ENCODE measurements around the gene ZCCHC3. TPM values are rescaled to one million over a fixed set of nuclear protein-coding genes. Genes with fewer than 3 reads are reported as not detected.

Gene ZCCHC3
- total and polyA plus RNA-seq, 7 donors = 6.0 to 22.1 (median 11.7) TPM

- Histone ChIP-seq H3K4me1 (peaks cover 0 to 28% (median 19%) of the 10 kb centered on the region in 4 donors), H3K36me3 (peaks cover 0 to 27% (median 0%) of the 10 kb centered on the region in 4 donors), H3K27ac (peak overlapping the region; percentile 94 to 98 (median 96)), H3K4me3 (peak overlapping the region; percentile 72 to 82 (median 79)), H3K9me3 (no peaks in the 10 kb centered on the region), H3K27me3 (no peaks in the 10 kb centered on the region)
- no peak for TF ChIP-seq POLR2AphosphoS5 (IDR thresholded peaks at IDR 0.05)
- TF ChIP-seq EP300 (IDR thresholded peaks at IDR 0.05) = no peak
- TF ChIP-seq, protein P1, sequence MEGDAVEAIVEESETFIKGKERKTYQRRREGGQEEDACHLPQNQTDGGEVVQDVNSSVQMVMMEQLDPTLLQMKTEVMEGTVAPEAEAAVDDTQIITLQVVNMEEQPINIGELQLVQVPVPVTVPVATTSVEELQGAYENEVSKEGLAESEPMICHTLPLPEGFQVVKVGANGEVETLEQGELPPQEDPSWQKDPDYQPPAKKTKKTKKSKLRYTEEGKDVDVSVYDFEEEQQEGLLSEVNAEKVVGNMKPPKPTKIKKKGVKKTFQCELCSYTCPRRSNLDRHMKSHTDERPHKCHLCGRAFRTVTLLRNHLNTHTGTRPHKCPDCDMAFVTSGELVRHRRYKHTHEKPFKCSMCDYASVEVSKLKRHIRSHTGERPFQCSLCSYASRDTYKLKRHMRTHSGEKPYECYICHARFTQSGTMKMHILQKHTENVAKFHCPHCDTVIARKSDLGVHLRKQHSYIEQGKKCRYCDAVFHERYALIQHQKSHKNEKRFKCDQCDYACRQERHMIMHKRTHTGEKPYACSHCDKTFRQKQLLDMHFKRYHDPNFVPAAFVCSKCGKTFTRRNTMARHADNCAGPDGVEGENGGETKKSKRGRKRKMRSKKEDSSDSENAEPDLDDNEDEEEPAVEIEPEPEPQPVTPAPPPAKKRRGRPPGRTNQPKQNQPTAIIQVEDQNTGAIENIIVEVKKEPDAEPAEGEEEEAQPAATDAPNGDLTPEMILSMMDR (IDR thresholded peaks at IDR 0.05) = no peak
- no peak for TF ChIP-seq POLR2A (IDR thresholded peaks at IDR 0.05)
- intact Hi-C loops (cut with DNase I) = loop anchor here (2.0 to 5.0 kb wide), 4 partner anchors 22 to 195 kb away; partner anchors contain the start of genes CSNK2A1, SOX12 and TBC1D20
- WGBS, 2 donors = 0 to 1% methylated on average over 19 of the region's 19 CpGs
- DNase-seq = no peak
Observed at GRCh38 chr20:347317-347639, 49.9 kb downstream of the ZCCHC3 start.

DNA sequence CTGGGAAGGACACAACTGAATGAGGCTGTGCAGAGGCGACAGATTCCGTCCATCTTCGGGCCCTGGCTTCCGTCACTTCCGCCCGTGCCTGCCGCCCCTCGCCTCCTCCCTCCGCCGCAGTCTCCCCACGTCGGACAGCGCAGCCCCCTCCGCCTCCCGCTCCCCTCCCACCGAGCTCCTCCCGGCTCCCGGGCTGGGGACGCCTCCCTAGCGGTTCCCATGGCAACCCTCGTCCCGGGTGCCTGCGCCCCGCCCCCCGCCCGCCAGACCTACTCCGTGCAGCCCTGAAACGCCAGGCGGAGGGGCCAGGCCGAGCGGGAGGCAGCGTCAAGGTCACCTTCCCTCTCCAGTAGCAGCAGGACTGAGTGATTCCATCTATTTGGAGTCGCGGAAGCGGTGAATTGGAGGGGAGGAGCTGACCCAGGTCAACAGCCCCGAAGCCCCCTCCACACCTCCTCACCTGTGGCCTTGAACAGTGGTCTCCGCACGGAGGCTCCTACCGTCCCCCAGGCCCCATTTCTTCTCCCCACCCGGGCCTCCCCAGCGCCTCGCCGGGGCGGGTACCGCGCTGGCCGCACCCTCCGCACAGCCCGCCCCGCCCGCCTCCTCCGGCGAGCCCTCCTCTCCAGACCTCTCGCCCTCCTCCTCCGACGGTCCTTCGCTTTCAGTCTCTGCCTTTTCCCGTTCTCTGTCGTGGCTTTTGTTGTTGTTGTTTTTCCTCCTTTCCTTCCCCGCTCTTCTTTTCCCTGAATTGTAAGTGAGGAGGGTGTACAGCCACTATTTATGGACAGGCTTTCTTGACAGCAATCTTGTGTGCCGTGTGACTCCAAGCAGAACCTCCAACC is 50.5 kb downstream of the ZCCHC3 start:
- intact Hi-C loops (cut with DNase I) = loop anchor here (2.0 to 5.0 kb wide), 4 partner anchors 23 to 194 kb away; partner anchors contain the start of genes CSNK2A1, SOX12 and TBC1D20
- 1% methylated on average over 61 of the region's 61 CpGs for WGBS, 2 donors
- Histone ChIP-seq H3K4me1 (peaks cover 0 to 28% (median 19%) of the 10 kb centered on the region in 4 donors), H3K4me3 (peak overlapping the region; percentile 72 to 82 (median 79)), H3K9me3 (no peaks in the 10 kb centered on the region), H3K27ac (peak overlapping the region; percentile 94 to 98 (median 96)), H3K36me3 (peaks cover 0 to 28% (median 0%) of the 10 kb centered on the region in 4 donors), H3K27me3 (no peaks in the 10 kb centered on the region)
- peak; percentile 98 for DNase-seq
- TF ChIP-seq POLR2AphosphoS5 (IDR thresholded peaks at IDR 0.05) = peak; percentile 81 to 92 (median 84)
- peak in 1 of 4 donors; percentile 46 for TF ChIP-seq EP300 (IDR thresholded peaks at IDR 0.05)
- TF ChIP-seq, protein P1 (IDR thresholded peaks at IDR 0.05) = no peak
- peak; percentile 48 for TF ChIP-seq POLR2A (IDR thresholded peaks at IDR 0.05)

DNA sequence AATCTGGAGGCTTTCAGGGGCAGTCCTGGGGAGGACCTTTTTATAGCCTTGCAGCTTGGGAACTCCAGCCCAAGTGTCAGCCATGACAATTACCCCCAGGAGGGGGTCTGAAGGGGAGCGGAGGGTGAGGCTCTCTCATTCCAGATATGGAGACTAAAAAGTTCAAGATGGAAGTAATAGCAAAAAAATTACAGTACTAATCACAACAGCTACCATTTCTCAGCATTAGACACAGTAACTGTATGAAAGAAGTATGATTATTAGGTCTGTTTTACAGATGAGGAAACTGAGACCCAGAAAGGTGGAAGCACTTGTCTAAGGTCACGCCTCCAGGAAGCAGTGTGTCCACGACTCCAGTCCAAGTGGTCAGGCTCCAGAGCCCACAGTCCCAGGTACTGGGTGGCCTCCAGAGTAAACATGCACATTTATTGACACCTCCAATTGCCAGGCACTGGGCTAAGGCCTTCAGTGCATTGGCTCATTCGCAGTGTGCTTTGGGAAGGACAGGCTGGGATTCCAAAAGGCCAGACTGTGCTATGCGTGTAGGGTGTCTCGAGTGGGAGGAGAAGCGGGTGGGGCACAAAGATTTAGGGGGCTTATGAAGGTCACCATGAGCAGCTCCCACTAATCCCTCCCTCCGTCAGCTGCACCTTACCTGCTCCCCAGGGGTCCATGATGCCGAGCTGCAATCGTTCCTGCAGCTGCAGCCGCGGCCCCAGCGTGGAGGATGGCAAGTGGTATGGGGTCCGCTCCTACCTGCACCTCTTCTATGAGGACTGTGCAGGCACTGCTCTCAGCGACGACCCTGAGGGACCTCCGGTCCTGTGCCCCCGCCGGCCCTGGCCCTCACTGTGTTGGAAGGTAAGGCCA is 51.8 kb downstream of the ZCCHC3 start:
- Histone ChIP-seq H3K36me3 (peaks cover 0 to 36% (median 0%) of the 10 kb centered on the region in 4 donors), H3K9me3 (no peaks in the 10 kb centered on the region), H3K27me3 (no peaks in the 10 kb centered on the region), H3K4me3 (peak overlapping the region in 1 of 4 donors; percentile 82), H3K27ac (peak overlapping the region; percentile 94 to 98 (median 96)), H3K4me1 (peaks cover 0 to 30% (median 19%) of the 10 kb centered on the region in 4 donors)
- TF ChIP-seq POLR2AphosphoS5 (IDR thresholded peaks at IDR 0.05) (no peak), EP300 (IDR thresholded peaks at IDR 0.05) (no peak), POLR2A (IDR thresholded peaks at IDR 0.05) (no peak)
- TF ChIP-seq, protein P1 (IDR thresholded peaks at IDR 0.05) = no peak
- WGBS, 2 donors = 90 to 95% methylated on average over 19 of the region's 19 CpGs
- no peak for DNase-seq
- intact Hi-C loops (cut with DNase I) = loop anchor here (5.0 kb wide), 1 partner anchor 193 kb away; the partner anchor contains the start of gene CSNK2A1

Other genes with a start within 250 kb of the ZCCHC3 start
- gene DEFB125, start 209.9 kb upstream of the ZCCHC3 start, total RNA-seq = not detected
- gene DEFB125, start 209.9 kb upstream of the ZCCHC3 start, polyA plus RNA-seq = not detected
- gene DEFB126, start 155.0 kb upstream of the ZCCHC3 start, total RNA-seq = not detected
- gene DEFB126, start 155.0 kb upstream of the ZCCHC3 start, polyA plus RNA-seq = not detected
- gene DEFB127, start 140.1 kb upstream of the ZCCHC3 start, total RNA-seq = not detected
- gene DEFB127, start 140.1 kb upstream of the ZCCHC3 start, polyA plus RNA-seq = not detected
- not detected for gene DEFB128, start 107.9 kb upstream of the ZCCHC3 start, total RNA-seq
- not detected for gene DEFB128, start 107.9 kb upstream of the ZCCHC3 start, polyA plus RNA-seq
- not detected for gene DEFB129, start 70.3 kb upstream of the ZCCHC3 start, total RNA-seq
- gene DEFB129, start 70.3 kb upstream of the ZCCHC3 start, polyA plus RNA-seq = not detected
- gene DEFB132, start 39.8 kb upstream of the ZCCHC3 start, total RNA-seq = not detected
- gene DEFB132, start 39.8 kb upstream of the ZCCHC3 start, polyA plus RNA-seq = under 1 TPM in 1 of 3 donors, not detected in 2; 0.06 TPM
- gene C20orf96, start 6.8 kb upstream of the ZCCHC3 start, total RNA-seq = 1 to 10 TPM; 2.1 to 6.9 (median 3.1) TPM
- gene C20orf96, start 6.8 kb upstream of the ZCCHC3 start, polyA plus RNA-seq = 1 to 10 TPM; 5.3 to 8.5 (median 5.4) TPM
- 1 to 10 TPM; 3.6 to 9.7 (median 4.9) TPM for gene SOX12, start 28.0 kb downstream of the ZCCHC3 start, total RNA-seq
- gene SOX12, start 28.0 kb downstream of the ZCCHC3 start, polyA plus RNA-seq = 1 to 10 TPM; 1.2 to 3.9 (median 1.2) TPM
- gene NRSN2, start 49.5 kb downstream of the ZCCHC3 start, total RNA-seq = 10 to 100 TPM; 23.2 to 34.3 (median 27.6) TPM
- gene NRSN2, start 49.5 kb downstream of the ZCCHC3 start, polyA plus RNA-seq = 10 to 100 TPM in 1 of 3 donors, 1 to 10 TPM in 2; 2.3 to 16.3 (median 7.8) TPM
- gene TRIB3, start 83.2 kb downstream of the ZCCHC3 start, total RNA-seq = 1 to 10 TPM; 1.4 to 2.9 (median 1.6) TPM
- 10 to 100 TPM in 2 of 3 donors, 1 to 10 TPM in 1; 9.6 to 29.2 (median 17.8) TPM for gene TRIB3, start 83.2 kb downstream of the ZCCHC3 start, polyA plus RNA-seq
- 10 to 100 TPM; 60.7 to 77.5 (median 65.1) TPM for gene RBCK1, start 110.7 kb downstream of the ZCCHC3 start, total RNA-seq
- gene RBCK1, start 110.7 kb downstream of the ZCCHC3 start, polyA plus RNA-seq = 100 to 1,000 TPM in 1 of 3 donors, 10 to 100 TPM in 2; 87.7 to 197 (median 99.0) TPM
- gene TBC1D20, start 165.0 kb downstream of the ZCCHC3 start, total RNA-seq = 10 to 100 TPM; 32.6 to 42.9 (median 35.3) TPM
- 10 to 100 TPM; 16.8 to 22.2 (median 20.6) TPM for gene TBC1D20, start 165.0 kb downstream of the ZCCHC3 start, polyA plus RNA-seq
- gene CSNK2A1, start 246.2 kb downstream of the ZCCHC3 start, total RNA-seq = 10 to 100 TPM; 51.5 to 77.1 (median 65.9) TPM
- 10 to 100 TPM; 33.0 to 44.0 (median 40.5) TPM for gene CSNK2A1, start 246.2 kb downstream of the ZCCHC3 start, polyA plus RNA-seq